Measurements from ENCODE around the gene SDCCAG8. TPM values are rescaled to one million over a fixed set of nuclear protein-coding genes. Genes with fewer than 3 reads are reported as not detected.

Gene SDCCAG8
- polyA plus RNA-seq, 2 of the 4 experiments (the other 2 are of a cell fraction) = 48.8 to 64.8 TPM

DNA sequence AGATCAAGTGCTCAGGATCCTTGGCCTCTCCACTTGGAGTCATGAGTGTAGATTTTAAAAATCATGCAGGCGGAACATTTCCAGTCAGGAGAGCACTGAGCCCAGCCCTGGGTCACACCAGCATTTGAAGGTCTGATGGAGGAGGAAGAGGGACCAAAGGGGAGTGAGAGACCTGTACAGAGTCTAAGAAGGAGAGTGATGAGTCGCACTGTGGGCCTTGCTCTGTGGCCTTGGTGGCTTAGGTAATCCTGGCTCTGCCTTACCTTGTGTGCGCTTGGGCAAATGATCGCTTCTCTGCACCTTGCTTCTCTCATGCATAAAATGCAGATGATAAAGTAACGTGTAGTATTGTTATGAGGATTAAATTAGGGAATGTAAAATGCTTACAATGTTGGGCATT lies 225.3 kb downstream of the SDCCAG8 start:
- ChIA-PET POLR2A (no interaction called here), CTCF (no interaction called here)
- no peak overlapping the region for H3K4me3 ChIP-seq
- peaks cover 13% of the 10 kb centered on the region; the same call in 2 of the 3 replicates for H3K4me1 ChIP-seq
- H3K9me3 ChIP-seq = no peaks in the 10 kb centered on the region
- no peak for FAIRE-seq
- H3K4me2 ChIP-seq = no peak overlapping the region
- no peak overlapping the region for H3K27ac ChIP-seq
- TF ChIP-seq CHD2 (IDR thresholded peaks at IDR 0.05; ENCODE audit: low read length, partially characterized antibody) (no peak), HEYL (CRISPR knock-in tag; IDR thresholded peaks at IDR 0.05) (no peak)
- no peak for ATAC-seq
- DNase-seq (ENCODE audit: low read depth in 1 of 2, low spot score in 1 of 2) = no peak
- WGBS (ENCODE audit: missing lambda C conversion rate) = 94% methylated on average over 5 of the region's 5 CpGs

- Histone ChIP-seq H3K4me3 (no peak overlapping the region), H3K9me3 (no peaks in the 10 kb centered on the region), H3K27ac (peak overlapping the region in 1 of 2 experiments; percentile 76; a peak in 3 of 6 replicates), H3K4me2 (peak overlapping the region; percentile 11; the same call in 2 of the 3 replicates), H3K4me1 (peaks cover 13% of the 10 kb centered on the region; the same call in 2 of the 3 replicates)
- peak; percentile 84 to 85 for ATAC-seq
- POLR2A ChIA-PET = no interaction called here
- no peak for FAIRE-seq
- no peak for TF ChIP-seq JUN (IDR thresholded peaks at IDR 0.05)
- no peak for TF ChIP-seq SREBF2 (IDR thresholded peaks at IDR 0.05)
- no peak for TF ChIP-seq CBX2 (IDR thresholded peaks at IDR 0.05; ENCODE audit: borderline replicate concordance, low read depth)
- TF ChIP-seq RFX5 (IDR thresholded peaks at IDR 0.05) = no peak
- TF ChIP-seq CEBPB (IDR thresholded peaks at IDR 0.05) = no peak
- TF ChIP-seq HOXA7 (CRISPR knock-in tag; IDR thresholded peaks at IDR 0.05) = no peak
- TF ChIP-seq POLR2A (IDR thresholded peaks at IDR 0.05; ENCODE audit: low read length) = no peak
- TF ChIP-seq NFE2L2 (conservative IDR thresholded peaks at IDR 0.05; ENCODE audit: low read length) = no peak
- TF ChIP-seq MAZ (IDR thresholded peaks at IDR 0.05; ENCODE audit: borderline replicate concordance, low read depth, low read length) = no peak
- TF ChIP-seq JUNB (IDR thresholded peaks at IDR 0.05) = no peak
- no peak for TF ChIP-seq GATA3 (IDR thresholded peaks at IDR 0.05; ENCODE audit: borderline replicate concordance)
- CTCF ChIA-PET = interaction anchor here (1.0 to 1.1 kb wide), 2 partner anchors 10 to 17 kb away, joined by 4 read pairs; no protein-coding TSS in a partner anchor
- peak; percentile 53 to 75 for DNase-seq (ENCODE audit: low read depth in 1 of 2, low spot score in 1 of 2)
- WGBS (ENCODE audit: missing lambda C conversion rate) = 75% methylated on average over 19 of the region's 25 CpGs
Observed at GRCh38 chr1:243482141-243483022, 226.5 kb downstream of the SDCCAG8 start.

DNA sequence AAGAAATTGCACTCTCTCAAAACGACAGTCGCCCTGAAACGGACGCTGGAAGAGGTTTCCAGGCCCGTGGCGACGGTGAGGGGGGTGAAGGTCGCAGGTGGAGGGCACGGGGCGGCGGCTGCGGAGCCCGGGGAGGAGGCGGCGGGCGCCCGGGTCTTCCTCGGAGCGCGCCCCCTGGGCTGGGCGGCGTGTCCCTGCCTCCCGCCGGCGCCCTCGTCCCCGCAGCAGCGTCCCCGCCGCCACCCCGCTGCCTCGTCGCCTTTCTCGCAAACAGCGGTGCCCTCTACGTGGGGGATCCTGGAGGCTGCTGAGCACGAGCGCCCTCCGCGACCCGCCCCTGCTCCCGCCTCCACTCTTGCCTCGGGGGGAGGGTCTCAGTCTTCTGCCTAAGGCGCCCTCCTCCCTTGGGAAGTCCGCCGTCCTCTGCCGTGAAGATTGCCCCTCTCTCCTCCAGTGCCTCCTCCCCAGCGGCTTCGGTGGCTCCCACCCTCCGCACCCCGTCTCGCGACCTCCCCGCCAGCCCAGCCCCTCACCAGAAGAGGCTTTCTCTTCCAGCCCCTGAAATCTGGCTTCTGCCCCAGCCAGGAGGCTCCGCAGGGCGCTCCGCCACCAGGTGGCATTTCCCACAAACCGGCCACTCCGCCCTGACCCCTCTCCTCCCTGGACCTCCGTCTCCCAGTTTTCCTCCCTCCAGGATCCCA lies 227.4 kb downstream of the SDCCAG8 start:
- Histone ChIP-seq H3K4me1 (peaks cover 13% of the 10 kb centered on the region; the same call in 2 of the 3 replicates), H3K4me2 (no peak overlapping the region), H3K4me3 (no peak overlapping the region), H3K9me3 (no peaks in the 10 kb centered on the region), H3K27ac (peak overlapping the region in 1 of 2 experiments; percentile 76; a peak in 2 of 6 replicates)
- no peak for DNase-seq (ENCODE audit: low read depth in 1 of 2, low spot score in 1 of 2)
- TF ChIP-seq MYC (IDR thresholded peaks at IDR 0.05; ENCODE audit: borderline replicate concordance, low read length) (no peak), EHMT2 (IDR thresholded peaks at IDR 0.05; ENCODE audit: low read depth) (no peak), HOXB13 (CRISPR knock-in tag; IDR thresholded peaks at IDR 0.05; ENCODE audit: low read depth) (no peak), RAD21 (conservative IDR thresholded peaks at IDR 0.05 in 1 of 2, IDR thresholded peaks at IDR 0.05 in 1 of 2) (0 out of 5 replicates have a peak, but pooled peaks of 1 of the 2 experiments have one; percentile 10), USF2 (IDR thresholded peaks at IDR 0.05) (no peak), CTCF (IDR thresholded peaks at IDR 0.05) (0 out of 3 replicates have a peak, but pooled peaks have one; percentile 6)
- no peak for FAIRE-seq
- ChIA-PET CTCF (interaction anchor here (1.1 kb wide), 1 partner anchor 10 kb away, joined by 4 read pairs; no protein-coding TSS in a partner anchor), POLR2A (no interaction called here)
- no peak for ATAC-seq
- 93% methylated on average over 37 of the region's 60 CpGs for WGBS (ENCODE audit: missing lambda C conversion rate)

Data from A549 (cell line).